GM06990 (cell line): ENCODE results near the gene LRRC18.

Source experiments
- DNase-seq: peaks from one replicate; pipeline ENCODE4 v3.0.0-alpha.2; 2011; ENCODE audit not compliant: insufficient read length; ENCODE audit errors: extremely low read depth
- H3K27me3 ChIP-seq: replicated peaks from 2 replicates; pipeline ENCODE4 v1.6.0; 2011; ENCODE audit warnings: low read length; ENCODE audit not compliant: control insufficient read depth, insufficient read depth
- H3K36me3 ChIP-seq: 2 replicates; pipeline ENCODE4 v1.5.1; 2011; ENCODE audit warnings: low read length; ENCODE audit not compliant: control insufficient read depth, insufficient read depth
- H3K4me3 ChIP-seq: replicated peaks from 2 replicates; pipeline ENCODE4 v1.5.1; 2011; ENCODE audit warnings: low read depth, mild to moderate bottlenecking, control low read depth, low read length
- CTCF ChIP-seq: IDR thresholded peaks from 2 replicates; pipeline ENCODE4 v1.5.1; 2011; ENCODE audit warnings: low read length, control low read depth, mild to moderate bottlenecking, inconsistent platforms; ENCODE audit not compliant: insufficient read depth, poor library complexity, severe bottlenecking

LRRC18 gene

GRCh38 chr10:48932831-48933664 lies 6.6 kb downstream of the LRRC18 start:
- no peak for DNase-seq
- H3K27me3 ChIP-seq: no peaks in the 10 kb centered on the region
- peaks cover 8% of the 10 kb centered on the region for H3K36me3 ChIP-seq
- H3K4me3 ChIP-seq: no peak overlapping the region
- TF ChIP-seq CTCF: no peak

GRCh38 chr10:48931188-48931587 lies 8.5 kb downstream of the LRRC18 start:
- no peaks in the 10 kb centered on the region for H3K27me3 ChIP-seq
- no peak overlapping the region for H3K4me3 ChIP-seq
- no peak for DNase-seq
- H3K36me3 ChIP-seq: peaks cover 11% of the 10 kb centered on the region
- no peak for TF ChIP-seq CTCF

GRCh38 chr10:48929413-48929990 lies 10.1 kb downstream of the LRRC18 start:
- no peak overlapping the region for H3K4me3 ChIP-seq
- H3K36me3 ChIP-seq: peaks cover 9% of the 10 kb centered on the region
- no peak for TF ChIP-seq CTCF
- DNase-seq: no peak
- H3K27me3 ChIP-seq: no peaks in the 10 kb centered on the region

GRCh38 chr10:48926764-48927540 lies 12.7 kb downstream of the LRRC18 start:
- Histone ChIP-seq H3K36me3 (peaks cover 10% of the 10 kb centered on the region), H3K4me3 (no peak overlapping the region), H3K27me3 (no peaks in the 10 kb centered on the region)
- no peak for TF ChIP-seq CTCF
- no peak for DNase-seq

GRCh38 chr10:48926255-48926654 lies 13.4 kb downstream of the LRRC18 start:
- peaks cover 8% of the 10 kb centered on the region for H3K36me3 ChIP-seq
- H3K27me3 ChIP-seq: no peaks in the 10 kb centered on the region
- no peak overlapping the region for H3K4me3 ChIP-seq
- DNase-seq: no peak
- TF ChIP-seq CTCF: no peak
